Fibroblast of villous mesenchyme (primary cell): ENCODE results near the gene ANKS1A. TPM values are rescaled to one million over a fixed set of nuclear protein-coding genes. Genes with fewer than 3 reads are reported as not detected.
A peak's percentile ranks its signal among the peaks of the same experiment; 100 is the strongest.

ENCODE experiments used
- DNase-seq: peaks from one replicate; pipeline ENCODE4 v3.0.0-alpha.2; 2010; ENCODE audit warnings: low read depth
- H3K4me3 ChIP-seq: 2 replicates; pipeline ENCODE4 v1.5.1; 2011; ENCODE audit warnings: low read depth, mild to moderate bottlenecking, low read length
- CTCF ChIP-seq: IDR thresholded peaks from 2 replicates; pipeline ENCODE4 v1.5.1; 2012; ENCODE audit warnings: low read depth, mild to moderate bottlenecking, low read length; ENCODE audit not compliant: insufficient read depth
- total RNA-seq: library from RNA; depleted of rRNA; stranded (reverse); fragments of >200 nt; gene quantifications from 2 replicates; pipeline ENCODE4 v1.2.3, GENCODE V29; 2012

The ANKS1A gene
- total RNA-seq, 1 donor = 12.5 TPM

- no peak for DNase-seq
- no peak overlapping the region for H3K4me3 ChIP-seq
- no peak for TF ChIP-seq CTCF
These were observed 22.8 kb downstream of the ANKS1A start for GRCh38 chr6:34911822-34912221.

- H3K4me3 ChIP-seq = no peak overlapping the region
- peak; percentile 59 for DNase-seq
- TF ChIP-seq CTCF = no peak
These were observed 23.8 kb downstream of the ANKS1A start for GRCh38 chr6:34912715-34913464.

GRCh38 chr6:34914358-34914757 lies 25.3 kb downstream of the ANKS1A start:
- H3K4me3 ChIP-seq = no peak overlapping the region
- TF ChIP-seq CTCF = no peak
- DNase-seq = no peak

- H3K4me3 ChIP-seq = no peak overlapping the region
- no peak for DNase-seq
- no peak for TF ChIP-seq CTCF
These were observed 27.4 kb downstream of the ANKS1A start for GRCh38 chr6:34916348-34916967.

GRCh38 chr6:34917626-34918285 lies 28.7 kb downstream of the ANKS1A start:
- H3K4me3 ChIP-seq = no peak overlapping the region
- no peak for TF ChIP-seq CTCF

GRCh38 chr6:34919651-34920050 lies 30.6 kb downstream of the ANKS1A start:
- peak; percentile 23 for DNase-seq
- TF ChIP-seq CTCF = no peak
- H3K4me3 ChIP-seq = no peak overlapping the region

More at GRCh38 chr6:34917626-34918285, 28.7 kb downstream of the ANKS1A start:
- no peak for DNase-seq
